SK-N-SH (cell line): ENCODE results near the gene S1PR2. TPM values are rescaled to one million over a fixed set of nuclear protein-coding genes. Genes with fewer than 3 reads are reported as not detected.

Experiments used
- CTCF ChIA-PET: fragments of 300-600, 350-600 bp; formaldehyde crosslinking; extraction: SDS; loops from one replicate; lab custom pipeline; 2021; lab: Yijun Ruan, JAX
- POLR2A ChIA-PET: fragments of 350-600 bp; sonication (Branson Sonifier 250); formaldehyde crosslinking; extraction: SDS; loops from one replicate; lab custom pipeline; 2020; ENCODE audit warnings: antibody characterized with exemption, inconsistent platforms; lab: Yijun Ruan, JAX
- DNase-seq: peaks from one replicate; pipeline ENCODE4 v3.0.0; 2012
- H2AFZ ChIP-seq: fragments of 200-600 bp; sonication (generic); 2 replicates; pipeline ENCODE4 v1.8.1; 2016; ENCODE audit warnings: antibody characterized with exemption, mild to moderate bottlenecking, low read depth
- H3F3A ChIP-seq: fragments of 200-600 bp; sonication (generic); replicated peaks from 2 replicates; pipeline ENCODE3; 2016; ENCODE audit warnings: antibody characterized with exemption, mild to moderate bottlenecking; ENCODE audit not compliant: insufficient read depth
- H3K27ac ChIP-seq, 2 experiments: fragments of 200-500 bp in 1 of 2; fragments of 200-600 bp in 1 of 2; sonication (Bioruptor generic) in 1 of 2; sonication (generic), shearing (Covaris generic) in 1 of 2; 2 replicates each; pipeline versions ENCODE4 v1.5.1 to v1.6.1; 2014 to 2016; ENCODE audit warnings: low read depth in 2 of 2, inconsistent platforms in 1 of 2, low read length in 1 of 2, mild to moderate bottlenecking in 1 of 2, mixed read lengths in 1 of 2
- H3K27me3 ChIP-seq: fragments of 200-600 bp; sonication (generic), shearing (Covaris generic); 2 replicates; pipeline ENCODE4 v1.6.1; 2016; ENCODE audit warnings: mixed run types; ENCODE audit not compliant: insufficient read depth
- H3K36me3 ChIP-seq, 2 experiments: fragments of 200-500 bp in 1 of 2; fragments of 200-600 bp in 1 of 2; sonication (Bioruptor generic) in 1 of 2; sonication (generic) in 1 of 2; replicated peaks in 1 of 2; 2 replicates each; pipeline versions ENCODE3 to v1.5.1; 2014 to 2016; ENCODE audit warnings: low read length in 1 of 2, mild to moderate bottlenecking in 1 of 2; ENCODE audit not compliant: insufficient read depth in 2 of 2, control insufficient read depth in 1 of 2
- H3K4me1 ChIP-seq, 2 experiments: fragments of 200-500 bp in 1 of 2; fragments of 200-600 bp in 1 of 2; sonication (Bioruptor generic) in 1 of 2; sonication (generic), shearing (Covaris generic) in 1 of 2; 2 replicates each; pipeline versions ENCODE4 v1.5.1 to v1.6.1; 2014 to 2016; ENCODE audit warnings: low read depth in 1 of 2, low read length in 1 of 2, mixed run types in 1 of 2; ENCODE audit not compliant: insufficient read depth in 2 of 2, control insufficient read depth in 1 of 2
- H3K4me2 ChIP-seq: fragments of 200-600 bp; sonication (generic), shearing (Covaris generic); 2 replicates; pipeline ENCODE4 v1.6.1; 2017; ENCODE audit warnings: mixed run types
- H3K4me3 ChIP-seq, 2 experiments: fragments of 200-500 bp in 1 of 2; fragments of 200-600 bp in 1 of 2; sonication (Bioruptor generic) in 1 of 2; sonication (generic), shearing (Covaris generic) in 1 of 2; 2 replicates each; pipeline versions ENCODE4 v1.5.1 to v1.8.1; 2014 to 2016; ENCODE audit warnings: low read depth in 2 of 2, inconsistent platforms in 1 of 2, low read length in 1 of 2, mild to moderate bottlenecking in 1 of 2, mixed read lengths in 1 of 2, moderate library complexity in 1 of 2
- H3K79me2 ChIP-seq: fragments of 200-600 bp; sonication (generic); 2 replicates; pipeline ENCODE4 v1.8.1; 2017; ENCODE audit warnings: mild to moderate bottlenecking; ENCODE audit not compliant: insufficient read depth
- H3K9ac ChIP-seq: fragments of 200-600 bp; sonication (generic); 2 replicates; pipeline ENCODE4 v1.6.1; 2017; ENCODE audit warnings: mixed run types
- H3K9me2 ChIP-seq: fragments of 200-600 bp; sonication (generic); 2 replicates; pipeline ENCODE4 v1.6.1; 2017; ENCODE audit warnings: mixed run types
- H3K9me3 ChIP-seq: fragments of 200-600 bp; sonication (generic); 2 replicates; pipeline ENCODE4 v1.6.1; 2017; ENCODE audit warnings: mixed run types, mild to moderate bottlenecking, moderate library complexity
- H4K20me1 ChIP-seq: fragments of 200-600 bp; sonication (generic); 2 replicates; pipeline ENCODE4 v1.6.1; 2017; ENCODE audit warnings: mild to moderate bottlenecking, mixed run types; ENCODE audit not compliant: insufficient read depth
- FOSL2 ChIP-seq: IDR thresholded peaks from 2 replicates; pipeline ENCODE4 v1.4.0; 2012; ENCODE audit warnings: low read depth, mild to moderate bottlenecking, moderate library complexity, borderline replicate concordance
- FOXJ3 ChIP-seq: sonication (generic); formaldehyde crosslinking; IDR thresholded peaks from 2 replicates; pipeline ENCODE4 v1.5.1; 2020; ENCODE audit warnings: mild to moderate bottlenecking, missing genetic modification reagents
- FOXM1 ChIP-seq: IDR thresholded peaks from 2 replicates; pipeline ENCODE4 v1.4.0; 2012; ENCODE audit warnings: low read depth, mild to moderate bottlenecking
- GATA2 ChIP-seq: sonication (generic); formaldehyde crosslinking; IDR thresholded peaks from 2 replicates; pipeline ENCODE4 v1.5.0; 2020; ENCODE audit warnings: mild to moderate bottlenecking, missing genetic modification reagents
- JUND ChIP-seq: IDR thresholded peaks from 2 replicates; pipeline ENCODE4 v1.4.0; 2012
- NFIC ChIP-seq: IDR thresholded peaks from 2 replicates; pipeline ENCODE4 v1.4.0; 2012; ENCODE audit warnings: borderline replicate concordance
- NRF1 ChIP-seq: IDR thresholded peaks from 2 replicates; pipeline ENCODE4 v1.6.1; 2012; ENCODE audit warnings: low read depth, mild to moderate bottlenecking, low read length
- POLR2AphosphoS5 ChIP-seq: IDR thresholded peaks from 2 replicates; pipeline ENCODE4 v1.6.1; 2012; ENCODE audit warnings: low read depth, low read length
- SIN3A ChIP-seq: IDR thresholded peaks from 2 replicates; pipeline ENCODE4 v1.6.1; 2012; ENCODE audit warnings: low read depth, mild to moderate bottlenecking, low read length, moderate library complexity, borderline replicate concordance
- TAF1 ChIP-seq: IDR thresholded peaks from 2 replicates; pipeline ENCODE4 v1.6.1; 2012; ENCODE audit warnings: low read depth, mild to moderate bottlenecking, low read length, moderate library complexity, borderline replicate concordance
- TEAD4 ChIP-seq: IDR thresholded peaks from 2 replicates; pipeline ENCODE4 v1.4.0; 2012; ENCODE audit warnings: mild to moderate bottlenecking, borderline replicate concordance; ENCODE audit not compliant: insufficient read depth
- YY1 ChIP-seq: IDR thresholded peaks from 2 replicates; pipeline ENCODE4 v1.4.0; 2012; ENCODE audit warnings: low read depth, mild to moderate bottlenecking
- WGBS: methylation state at CpG from one replicate; pipeline ENCODE4 v1.1.6; 2017; ENCODE audit warnings: low lambda C conversion rate; 5-methylcytosine and 5-hydroxymethylcytosine counted together
- polyA plus RNA-seq, 3 experiments: library from polyadenylated mRNA; depleted of rRNA; stranded (reverse); fragments of >200 nt; gene quantifications; 2 replicates each; pipeline ENCODE4 v1.2.3, GENCODE V29; 2012
- TF ChIP-seq, protein P1 (sequence below): IDR thresholded peaks from 2 replicates; pipeline ENCODE4 v1.4.0; 2012; ENCODE audit warnings: low read depth, borderline replicate concordance
- TF ChIP-seq, protein P2 (sequence below): IDR thresholded peaks from 2 replicates; pipeline ENCODE4 v1.4.0; 2012; ENCODE audit warnings: low read depth
- TF ChIP-seq, protein P3 (sequence below): fragments of 150-350 bp; IDR thresholded peaks from 2 replicates; pipeline ENCODE4 v1.6.1; 2017; ENCODE audit warnings: antibody characterized with exemption, low read length, low read depth, borderline replicate concordance
- TF ChIP-seq, protein P4 (sequence below): IDR thresholded peaks from 2 replicates; pipeline ENCODE4; 2012
- TF ChIP-seq, protein P5 (sequence below): IDR thresholded peaks from 2 replicates; pipeline ENCODE4 v1.6.1; 2012; ENCODE audit warnings: mild to moderate bottlenecking, low read depth, low read length, moderate library complexity

The S1PR2 gene
- polyA plus RNA-seq, 1 of the 3 experiments (the other 2 are of a cell fraction) = 3.6 TPM

DNA sequence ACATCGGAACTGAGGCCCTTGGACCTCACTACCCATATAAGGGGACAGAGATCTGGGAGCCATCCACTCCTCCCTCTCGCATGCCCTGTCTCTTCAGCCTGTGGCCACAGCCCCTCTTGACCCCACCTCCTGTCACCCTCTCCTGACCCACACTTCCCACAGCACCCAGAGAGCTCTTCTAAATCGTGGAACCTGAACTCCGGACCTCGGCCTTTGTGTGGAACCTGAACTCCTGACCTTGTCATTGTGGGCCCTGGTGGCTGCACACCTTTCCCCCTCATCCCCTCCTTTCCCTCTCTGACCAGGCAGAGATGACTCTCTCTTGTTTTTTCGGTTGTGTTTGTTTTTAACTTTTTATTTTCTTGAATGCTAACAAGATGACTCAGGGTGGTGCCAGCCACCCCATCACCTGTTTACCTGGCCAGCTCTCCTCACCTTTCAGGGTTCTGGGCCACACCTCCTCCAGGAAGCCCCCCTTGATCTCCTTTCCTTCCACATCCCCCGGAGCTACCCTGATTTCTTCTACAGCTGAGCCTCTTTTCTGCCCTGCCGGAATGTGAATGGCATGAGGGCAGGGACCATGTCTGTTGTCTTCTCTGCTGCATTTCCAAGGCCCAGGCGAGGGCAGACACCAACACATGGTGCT lies 26.0 kb upstream of the S1PR2 start:
- Histone ChIP-seq H3K27me3 (no peaks in the 10 kb centered on the region), H3K9ac (no peak overlapping the region), H3K36me3 (peaks cover 6 to 23% of the 10 kb centered on the region in 2 experiments), H3K27ac (no peak overlapping the region), H3K4me3 (no peak overlapping the region), H3K9me3 (no peaks in the 10 kb centered on the region), H3K79me2 (peaks cover 21% of the 10 kb centered on the region), H2AFZ (no peak overlapping the region), H3K4me1 (peaks cover 0 to 5% of the 10 kb centered on the region in 2 experiments; a peak in 1 of 4 replicates), H3F3A (peaks cover 10% of the 10 kb centered on the region), H4K20me1 (no peaks in the 10 kb centered on the region), H3K4me2 (no peak overlapping the region)
- WGBS = 85% methylated on average over 9 of the region's 9 CpGs
- ChIA-PET CTCF (interaction anchor here (6.1 to 17.2 kb wide), 2 partner anchors 12 to 126 kb away, joined by 81 to 596 read pairs; partner anchors contain the start of genes ICAM1 and TYK2), POLR2A (interaction anchor here (0.6 kb wide), 1 partner anchor 62 kb away, joined by 3 read pairs; the partner anchor contains the start of gene DNMT1)
- no peak for DNase-seq
- TF ChIP-seq, protein P1, sequence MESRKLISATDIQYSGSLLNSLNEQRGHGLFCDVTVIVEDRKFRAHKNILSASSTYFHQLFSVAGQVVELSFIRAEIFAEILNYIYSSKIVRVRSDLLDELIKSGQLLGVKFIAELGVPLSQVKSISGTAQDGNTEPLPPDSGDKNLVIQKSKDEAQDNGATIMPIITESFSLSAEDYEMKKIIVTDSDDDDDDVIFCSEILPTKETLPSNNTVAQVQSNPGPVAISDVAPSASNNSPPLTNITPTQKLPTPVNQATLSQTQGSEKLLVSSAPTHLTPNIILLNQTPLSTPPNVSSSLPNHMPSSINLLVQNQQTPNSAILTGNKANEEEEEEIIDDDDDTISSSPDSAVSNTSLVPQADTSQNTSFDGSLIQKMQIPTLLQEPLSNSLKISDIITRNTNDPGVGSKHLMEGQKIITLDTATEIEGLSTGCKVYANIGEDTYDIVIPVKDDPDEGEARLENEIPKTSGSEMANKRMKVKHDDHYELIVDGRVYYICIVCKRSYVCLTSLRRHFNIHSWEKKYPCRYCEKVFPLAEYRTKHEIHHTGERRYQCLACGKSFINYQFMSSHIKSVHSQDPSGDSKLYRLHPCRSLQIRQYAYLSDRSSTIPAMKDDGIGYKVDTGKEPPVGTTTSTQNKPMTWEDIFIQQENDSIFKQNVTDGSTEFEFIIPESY = no peak
- TF ChIP-seq JUND (no peak), FOSL2 (no peak), TEAD4 (no peak), FOXJ3 (no peak), YY1 (no peak), NRF1 (no peak), FOXM1 (no peak), NFIC (no peak), SIN3A (no peak), POLR2AphosphoS5 (no peak), GATA2 (no peak), TAF1 (no peak)
- TF ChIP-seq, protein P2, sequence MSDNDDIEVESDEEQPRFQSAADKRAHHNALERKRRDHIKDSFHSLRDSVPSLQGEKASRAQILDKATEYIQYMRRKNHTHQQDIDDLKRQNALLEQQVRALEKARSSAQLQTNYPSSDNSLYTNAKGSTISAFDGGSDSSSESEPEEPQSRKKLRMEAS = no peak
- TF ChIP-seq, protein P3, sequence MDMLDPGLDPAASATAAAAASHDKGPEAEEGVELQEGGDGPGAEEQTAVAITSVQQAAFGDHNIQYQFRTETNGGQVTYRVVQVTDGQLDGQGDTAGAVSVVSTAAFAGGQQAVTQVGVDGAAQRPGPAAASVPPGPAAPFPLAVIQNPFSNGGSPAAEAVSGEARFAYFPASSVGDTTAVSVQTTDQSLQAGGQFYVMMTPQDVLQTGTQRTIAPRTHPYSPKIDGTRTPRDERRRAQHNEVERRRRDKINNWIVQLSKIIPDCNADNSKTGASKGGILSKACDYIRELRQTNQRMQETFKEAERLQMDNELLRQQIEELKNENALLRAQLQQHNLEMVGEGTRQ = no peak
- TF ChIP-seq, protein P4, sequence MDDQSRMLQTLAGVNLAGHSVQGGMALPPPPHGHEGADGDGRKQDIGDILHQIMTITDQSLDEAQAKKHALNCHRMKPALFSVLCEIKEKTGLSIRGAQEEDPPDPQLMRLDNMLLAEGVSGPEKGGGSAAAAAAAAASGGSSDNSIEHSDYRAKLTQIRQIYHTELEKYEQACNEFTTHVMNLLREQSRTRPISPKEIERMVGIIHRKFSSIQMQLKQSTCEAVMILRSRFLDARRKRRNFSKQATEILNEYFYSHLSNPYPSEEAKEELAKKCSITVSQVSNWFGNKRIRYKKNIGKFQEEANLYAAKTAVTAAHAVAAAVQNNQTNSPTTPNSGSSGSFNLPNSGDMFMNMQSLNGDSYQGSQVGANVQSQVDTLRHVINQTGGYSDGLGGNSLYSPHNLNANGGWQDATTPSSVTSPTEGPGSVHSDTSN = no peak
- TF ChIP-seq, protein P5, sequence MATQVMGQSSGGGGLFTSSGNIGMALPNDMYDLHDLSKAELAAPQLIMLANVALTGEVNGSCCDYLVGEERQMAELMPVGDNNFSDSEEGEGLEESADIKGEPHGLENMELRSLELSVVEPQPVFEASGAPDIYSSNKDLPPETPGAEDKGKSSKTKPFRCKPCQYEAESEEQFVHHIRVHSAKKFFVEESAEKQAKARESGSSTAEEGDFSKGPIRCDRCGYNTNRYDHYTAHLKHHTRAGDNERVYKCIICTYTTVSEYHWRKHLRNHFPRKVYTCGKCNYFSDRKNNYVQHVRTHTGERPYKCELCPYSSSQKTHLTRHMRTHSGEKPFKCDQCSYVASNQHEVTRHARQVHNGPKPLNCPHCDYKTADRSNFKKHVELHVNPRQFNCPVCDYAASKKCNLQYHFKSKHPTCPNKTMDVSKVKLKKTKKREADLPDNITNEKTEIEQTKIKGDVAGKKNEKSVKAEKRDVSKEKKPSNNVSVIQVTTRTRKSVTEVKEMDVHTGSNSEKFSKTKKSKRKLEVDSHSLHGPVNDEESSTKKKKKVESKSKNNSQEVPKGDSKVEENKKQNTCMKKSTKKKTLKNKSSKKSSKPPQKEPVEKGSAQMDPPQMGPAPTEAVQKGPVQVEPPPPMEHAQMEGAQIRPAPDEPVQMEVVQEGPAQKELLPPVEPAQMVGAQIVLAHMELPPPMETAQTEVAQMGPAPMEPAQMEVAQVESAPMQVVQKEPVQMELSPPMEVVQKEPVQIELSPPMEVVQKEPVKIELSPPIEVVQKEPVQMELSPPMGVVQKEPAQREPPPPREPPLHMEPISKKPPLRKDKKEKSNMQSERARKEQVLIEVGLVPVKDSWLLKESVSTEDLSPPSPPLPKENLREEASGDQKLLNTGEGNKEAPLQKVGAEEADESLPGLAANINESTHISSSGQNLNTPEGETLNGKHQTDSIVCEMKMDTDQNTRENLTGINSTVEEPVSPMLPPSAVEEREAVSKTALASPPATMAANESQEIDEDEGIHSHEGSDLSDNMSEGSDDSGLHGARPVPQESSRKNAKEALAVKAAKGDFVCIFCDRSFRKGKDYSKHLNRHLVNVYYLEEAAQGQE = no peak
- TF ChIP-seq, all 33 proteins: peak for 0
- H3K9me2 ChIP-seq = no peaks in the 10 kb centered on the region
